HCT116 (cell line): ENCODE measurements around the gene ZRANB1. TPM values are rescaled to one million over a fixed set of nuclear protein-coding genes. Genes with fewer than 3 reads are reported as not detected.

Experiments
- ATAC-seq: fragments of 200-7000 bp; cut with Tn5 transposase; 2 replicates; pipeline ENCODE4 v1.9.1; 2020; ENCODE audit warnings: mild to moderate bottlenecking, moderate library complexity
- BruUV-seq: library from RNA; stranded (reverse); fragments of 400-500 nt; replicated peaks from 2 replicates; lab custom pipeline; 2021; lab: Mats Ljungman, UMichigan
- CTCF ChIA-PET: fragments of 300-600 bp; sonication (Branson Sonifier 250); formaldehyde crosslinking; loops from one replicate; lab custom pipeline; 2021; ENCODE audit warnings: antibody characterized with exemption; lab: Charles Lee
- POLR2A ChIA-PET: fragments of 300-600, 350-600 bp; sonication (Branson Sonifier 250); formaldehyde crosslinking; loops from one replicate; lab custom pipeline; 2021; ENCODE audit warnings: antibody characterized with exemption; lab: Charles Lee
- RAD21 ChIA-PET, 2 experiments: fragments of 300-600 bp; sonication (Branson Sonifier 250); formaldehyde crosslinking; loops; one replicate each; lab custom pipeline; 2023; ENCODE audit warnings: low total read pairs in 2 of 2; ENCODE audit not compliant: uncharacterized antibody in 2 of 2, unreplicated experiment in 2 of 2, low non-redundant PET in 1 of 2; lab: Charles Lee
- DNase-seq: peaks from one replicate; pipeline ENCODE4 v3.0.0-alpha.2; 2010; ENCODE audit warnings: low read depth, low spot score
- H2AFZ ChIP-seq: fragments of 200-600 bp; shearing (Covaris generic), sonication (generic); 2 replicates; pipeline ENCODE4 v1.6.1; 2017; ENCODE audit warnings: low read depth, mixed run types, mixed read lengths, antibody characterized with exemption, low read length; ENCODE audit not compliant: poor library complexity, severe bottlenecking
- H3K27ac ChIP-seq: 2 replicates; pipeline ENCODE4 v1.5.1; 2012; ENCODE audit warnings: low read depth, low read length
- H3K27me3 ChIP-seq: fragments of 200-600 bp; sonication (generic); 2 replicates; pipeline ENCODE4 v1.6.1; 2016; ENCODE audit warnings: mixed run types, low read length, mixed read lengths; ENCODE audit not compliant: insufficient read depth
- H3K36me3 ChIP-seq, 2 experiments: fragments of 200-500 bp in 1 of 2; fragments of 200-600 bp in 1 of 2; sonication (Bioruptor generic) in 1 of 2; sonication (generic) in 1 of 2; 2 replicates each; pipeline versions ENCODE4 v1.5.1 to v1.6.1; 2014 to 2016; ENCODE audit warnings: low read length in 2 of 2, inconsistent platforms in 1 of 2, mixed read lengths in 1 of 2, mixed run types in 1 of 2; ENCODE audit not compliant: insufficient read depth in 2 of 2, control insufficient read depth in 1 of 2
- H3K4me1 ChIP-seq, 2 experiments: fragments of 200-600 bp in 1 of 2; sonication (generic) in 1 of 2; 2 replicates each; pipeline versions ENCODE4 v1.5.1 to v1.6.1; 2012 to 2017; ENCODE audit warnings: low read length in 2 of 2, inconsistent platforms in 1 of 2, mild to moderate bottlenecking in 1 of 2, mixed read lengths in 1 of 2, mixed run types in 1 of 2, moderate library complexity in 1 of 2; ENCODE audit not compliant: insufficient read depth in 2 of 2, control insufficient read depth in 1 of 2
- H3K4me2 ChIP-seq: fragments of 200-600 bp; sonication (generic); 2 replicates; pipeline ENCODE4 v1.6.1; 2017; ENCODE audit warnings: mixed run types, low read length, mixed read lengths
- H3K4me3 ChIP-seq, 2 experiments: fragments of 200-600 bp in 1 of 2; sonication (generic) in 1 of 2; replicated peaks in 1 of 2; 2 replicates each; pipeline ENCODE4 v1.5.1; 2011 to 2016; ENCODE audit warnings: low read length in 2 of 2, control low read depth in 1 of 2, low read depth in 1 of 2, mild to moderate bottlenecking in 1 of 2, mixed read lengths in 1 of 2, mixed run types in 1 of 2
- H3K79me2 ChIP-seq: fragments of 200-600 bp; sonication (generic); 2 replicates; pipeline ENCODE4 v1.6.1; 2017; ENCODE audit warnings: mild to moderate bottlenecking, mixed run types, low read length, moderate library complexity, mixed read lengths; ENCODE audit not compliant: insufficient read depth
- H3K9ac ChIP-seq: fragments of 200-600 bp; sonication (generic); 2 replicates; pipeline ENCODE4 v1.6.1; 2016; ENCODE audit warnings: low read length, mixed read lengths
- H3K9me2 ChIP-seq: fragments of 200-600 bp; sonication (generic), shearing (Covaris generic); 2 replicates; pipeline ENCODE4 v1.6.1; 2017; ENCODE audit warnings: mixed run types, mild to moderate bottlenecking, moderate library complexity; ENCODE audit not compliant: insufficient read depth
- H3K9me3 ChIP-seq, 2 experiments: fragments of 200-500 bp in 1 of 2; fragments of 200-600 bp in 1 of 2; sonication (Bioruptor generic) in 1 of 2; sonication (generic) in 1 of 2; 2 replicates each; pipeline ENCODE4 v1.6.1; 2014 to 2017; ENCODE audit warnings: low read length in 2 of 2, mixed read lengths in 2 of 2, inconsistent platforms in 1 of 2, low read depth in 1 of 2, mild to moderate bottlenecking in 1 of 2, mixed run types in 1 of 2, moderate library complexity in 1 of 2; ENCODE audit not compliant: control insufficient read depth in 1 of 2, insufficient read depth in 1 of 2
- H4K20me1 ChIP-seq: fragments of 200-600 bp; sonication (generic), shearing (Covaris generic); 2 replicates; pipeline ENCODE4 v1.6.1; 2017; ENCODE audit warnings: mixed run types, mild to moderate bottlenecking, moderate library complexity; ENCODE audit not compliant: insufficient read depth
- CEBPB ChIP-seq: IDR thresholded peaks from 2 replicates; pipeline ENCODE4 v1.6.1; 2012; ENCODE audit warnings: low read depth
- EZH2 ChIP-seq: fragments of 200-600 bp; sonication (generic); IDR thresholded peaks from 2 replicates; pipeline ENCODE4 v1.6.1; 2017; ENCODE audit warnings: antibody characterized with exemption, mixed run types
- EZH2phosphoT487 ChIP-seq: fragments of 200-600 bp; IDR thresholded peaks from 2 replicates; pipeline ENCODE4 v1.6.1; 2018; ENCODE audit warnings: antibody characterized with exemption, borderline replicate concordance
- RAD21 ChIP-seq: IDR thresholded peaks from 2 replicates; pipeline ENCODE4 v1.6.1; 2012; ENCODE audit warnings: low read depth, mild to moderate bottlenecking
- REST ChIP-seq: IDR thresholded peaks from 2 replicates; pipeline ENCODE4 v1.6.1; 2012; ENCODE audit warnings: low read depth
- SP1 ChIP-seq: IDR thresholded peaks from 2 replicates; pipeline ENCODE4 v1.6.1; 2012; ENCODE audit warnings: low read depth
- YY1 ChIP-seq: IDR thresholded peaks from 2 replicates; pipeline ENCODE4 v1.6.1; 2011; ENCODE audit warnings: low read length, low read depth, moderate library complexity, mild to moderate bottlenecking; ENCODE audit not compliant: insufficient replicate concordance; ENCODE audit errors: extremely low read depth
- intact Hi-C: fragments of 100-400 bp; cut with micrococcal nuclease; formaldehyde crosslinking; loops from 2 replicates; pipeline ENCODE4 v1.10.0; 2022
- total RNA-seq: library from RNA; stranded (reverse); gene quantifications from one replicate; pipeline ENCODE4 v1.2.1, GENCODE V29; 2021; ENCODE audit not compliant: unreplicated experiment

The ZRANB1 gene
- total RNA-seq, 1 experiment from 2014 or later, result 23.9 TPM

GRCh38 chr10:124949543-124949942 is 7.6 kb downstream of the ZRANB1 start:
- peaks cover 92% of the 10 kb centered on the region for H3K79me2 ChIP-seq
- ATAC-seq (no peak), DNase-seq (no peak)
- H3K4me2 ChIP-seq, result no peak overlapping the region
- TF ChIP-seq EZH2 (no peak), REST (no peak)
- H2AFZ ChIP-seq, result no peak overlapping the region
- no peaks in the 10 kb centered on the region for H3K4me1 ChIP-seq
- no peak overlapping the region for H3K4me3 ChIP-seq
- intact Hi-C loops, result no loop called here
- H3K27me3 ChIP-seq, result no peaks in the 10 kb centered on the region
- H3K27ac ChIP-seq, result no peak overlapping the region
- H3K9ac ChIP-seq, result no peak overlapping the region
- no peaks in the 10 kb centered on the region for H3K9me3 ChIP-seq
- H4K20me1 ChIP-seq, result peaks cover 9% of the 10 kb centered on the region; the same call in 1 of the 2 replicates
- ChIA-PET RAD21 (no interaction called here), CTCF (no interaction called here), POLR2A (no interaction called here)
- no peaks in the 10 kb centered on the region; a peak in 1 of 4 replicates for H3K36me3 ChIP-seq
- no peaks in the 10 kb centered on the region for H3K9me2 ChIP-seq
- no TSS peak for BruUV-seq

DNA sequence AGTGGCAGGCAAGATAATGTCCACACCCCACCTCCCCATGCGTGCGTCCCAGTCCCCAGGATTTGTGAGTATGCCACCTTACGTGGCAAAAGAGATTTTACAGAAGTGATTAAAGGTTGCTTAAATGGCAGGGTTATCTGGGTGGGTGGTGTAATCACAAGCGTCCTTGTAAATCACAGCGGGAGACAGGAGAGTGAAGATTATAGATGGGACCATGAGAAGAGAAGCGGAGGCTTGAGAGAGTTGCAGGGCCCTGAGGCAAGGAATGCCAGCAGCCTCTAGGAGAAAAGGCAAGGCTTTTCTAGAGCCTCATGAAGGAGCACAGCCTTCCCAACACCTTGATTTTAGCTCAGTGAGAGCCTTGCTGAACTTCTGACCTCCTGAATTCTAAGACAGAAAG is 10.2 kb downstream of the ZRANB1 start:
- POLR2A ChIA-PET, result no interaction called here

More for the DNA sequence above, 10.2 kb downstream of the ZRANB1 start:
- Histone ChIP-seq H3K9ac (no peak overlapping the region), H3K27ac (no peak overlapping the region), H3K9me3 (no peaks in the 10 kb centered on the region), H3K27me3 (no peaks in the 10 kb centered on the region), H3K36me3 (no peaks in the 10 kb centered on the region), H3K4me2 (no peak overlapping the region), H3K4me1 (no peaks in the 10 kb centered on the region), H3K79me2 (peaks cover 87% of the 10 kb centered on the region), H4K20me1 (peaks cover 5% of the 10 kb centered on the region; the same call in 1 of the 2 replicates), H3K4me3 (no peak overlapping the region), H2AFZ (no peak overlapping the region), H3K9me2 (no peaks in the 10 kb centered on the region)
- ATAC-seq (no peak), DNase-seq (no peak)
- ChIA-PET CTCF (no interaction called here), RAD21 (interaction anchor here in 1 of 2 experiments (0.7 kb wide), 1 partner anchor 21 kb away, joined by 3 read pairs; no protein-coding TSS in a partner anchor)
- intact Hi-C loops, result no loop called here
- TF ChIP-seq RAD21 (no peak), YY1 (no peak), SP1 (no peak), CEBPB (no peak), EZH2phosphoT487 (no peak)
- no TSS peak for BruUV-seq
